Activated CD8-positive, alpha-beta T cell treated with anti-CD3 and anti-CD28 coated beads for 36 hours (primary cell): ENCODE data around the gene FZD2. TPM values are rescaled to one million over a fixed set of nuclear protein-coding genes. Genes with fewer than 3 reads are reported as not detected.

Experiments
- ATAC-seq: fragments of 200-7000 bp; cut with Tn5 transposase; one replicate; pipeline ENCODE4 v1.10.0; 2021; ENCODE audit warnings: mild to moderate bottlenecking, moderate library complexity
- CTCF ChIA-PET: fragments of 350-600 bp; sonication (Branson Sonifier 250); formaldehyde crosslinking; loops from one replicate; lab custom pipeline; 2021; ENCODE audit warnings: antibody characterized with exemption; lab: Charles Lee
- POLR2A ChIA-PET: fragments of 350-600 bp; sonication (Branson Sonifier 250); formaldehyde crosslinking; loops from one replicate; lab custom pipeline; 2021; ENCODE audit warnings: antibody characterized with exemption; lab: Charles Lee
- DNase-seq: peaks from one replicate; pipeline ENCODE4 v3.0.0-alpha.2; 2020
- H3K27ac Mint-ChIP-seq: one replicate; pipeline ENCODE4 v1.8.0; 2021; ENCODE audit warnings: mild to moderate bottlenecking, mixed read lengths
- H3K27me3 Mint-ChIP-seq: one replicate; pipeline ENCODE4 v1.8.0; 2021; ENCODE audit warnings: mixed read lengths
- H3K36me3 Mint-ChIP-seq: one replicate; pipeline ENCODE4 v1.8.0; 2021; ENCODE audit warnings: low read depth, mixed read lengths
- H3K4me1 Mint-ChIP-seq: one replicate; pipeline ENCODE4 v1.8.0; 2021; ENCODE audit warnings: low read depth, mixed read lengths
- H3K4me3 Mint-ChIP-seq: one replicate; pipeline ENCODE4 v1.8.0; 2021; ENCODE audit warnings: mild to moderate bottlenecking, moderate library complexity, mixed read lengths
- H3K9me3 Mint-ChIP-seq: one replicate; pipeline ENCODE4 v1.8.0; 2021; ENCODE audit warnings: mixed read lengths
- CTCF ChIP-seq: fragments of 200-600 bp; IDR thresholded peaks from one replicate; pipeline ENCODE4 v1.8.0; 2022; ENCODE audit warnings: antibody characterized with exemption, mild to moderate bottlenecking
- intact Hi-C: fragments of 100-400 bp; cut with micrococcal nuclease; formaldehyde crosslinking; loops from one replicate; pipeline ENCODE4 v1.10.0; 2022
- total RNA-seq, 2 experiments: library from RNA; stranded (reverse); gene quantifications; one replicate each; pipeline ENCODE4 v1.2.3, GENCODE V29; 2021

The FZD2 gene
- total RNA-seq, 2 experiments from 2014 or later = 0.16 to 0.22 TPM

GRCh38 chr17:44548376-44549230 lies 8.7 kb upstream of the FZD2 start:
- H3K4me1 Mint-ChIP-seq = peaks cover 4% of the 10 kb centered on the region
- intact Hi-C loops = no loop called here
- ATAC-seq = no peak
- H3K27ac Mint-ChIP-seq = no peak overlapping the region
- DNase-seq = no peak
- H3K27me3 Mint-ChIP-seq = peaks cover 18% of the 10 kb centered on the region
- H3K36me3 Mint-ChIP-seq = no peaks in the 10 kb centered on the region
- H3K4me3 Mint-ChIP-seq = no peak overlapping the region
- ChIA-PET CTCF (interaction anchor here (2.5 to 2.8 kb wide), 2 partner anchors 15 to 26 kb away, joined by 6 to 13 read pairs; no protein-coding TSS in a partner anchor), POLR2A (no interaction called here)
- TF ChIP-seq CTCF = no peak
- H3K9me3 Mint-ChIP-seq = no peaks in the 10 kb centered on the region

GRCh38 chr17:44549686-44550085 lies 7.6 kb upstream of the FZD2 start:
- TF ChIP-seq CTCF = no peak
- ATAC-seq (no peak), DNase-seq (no peak)
- Mint-ChIP-seq H3K27ac (no peak overlapping the region), H3K36me3 (no peaks in the 10 kb centered on the region), H3K27me3 (peaks cover 13% of the 10 kb centered on the region), H3K9me3 (no peaks in the 10 kb centered on the region), H3K4me3 (no peak overlapping the region), H3K4me1 (peaks cover 4% of the 10 kb centered on the region)
- ChIA-PET POLR2A (no interaction called here), CTCF (interaction anchor here (0.7 to 1.0 kb wide), 2 partner anchors 16 to 45 kb away, joined by 3 read pairs; no protein-coding TSS in a partner anchor)
- intact Hi-C loops = no loop called here

DNA sequence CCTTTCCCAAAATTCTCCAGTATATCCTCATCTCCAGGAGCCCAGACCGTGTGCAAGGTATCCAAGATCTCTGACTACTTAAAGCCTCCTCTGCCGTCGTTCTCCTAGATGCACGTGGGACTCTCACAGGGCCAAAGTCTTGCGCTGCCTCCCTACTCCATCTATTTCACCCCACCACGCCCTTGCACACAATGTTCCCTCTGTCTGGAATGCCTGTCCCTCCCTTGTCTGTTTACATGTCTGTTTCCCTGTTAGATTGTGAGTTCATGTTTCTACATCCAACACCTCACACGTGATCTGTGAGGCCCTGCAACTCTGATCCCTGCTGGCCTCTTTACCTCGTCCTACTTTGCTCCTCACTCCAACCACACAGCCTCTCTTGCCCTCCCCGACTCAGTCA lies 4.9 kb upstream of the FZD2 start:
- no peak for TF ChIP-seq CTCF
- Mint-ChIP-seq H3K36me3 (no peaks in the 10 kb centered on the region), H3K4me1 (peaks cover 10% of the 10 kb centered on the region), H3K9me3 (no peaks in the 10 kb centered on the region), H3K27me3 (peaks cover 18% of the 10 kb centered on the region), H3K27ac (no peak overlapping the region), H3K4me3 (no peak overlapping the region)
- intact Hi-C loops = no loop called here
- ChIA-PET POLR2A (no interaction called here), CTCF (interaction anchor here (0.7 to 1.5 kb wide), 2 partner anchors 16 to 29 kb away, joined by 3 read pairs; no protein-coding TSS in a partner anchor)
- ATAC-seq (no peak), DNase-seq (no peak)

GRCh38 chr17:44555099-44555498 lies 2.2 kb upstream of the FZD2 start:
- H3K4me3 Mint-ChIP-seq = no peak overlapping the region
- no peak overlapping the region for H3K27ac Mint-ChIP-seq
- peaks cover 2% of the 10 kb centered on the region for H3K36me3 Mint-ChIP-seq
- intact Hi-C loops = no loop called here
- no peak for TF ChIP-seq CTCF
- DNase-seq (no peak), ATAC-seq (no peak)
- H3K9me3 Mint-ChIP-seq = no peaks in the 10 kb centered on the region
- ChIA-PET POLR2A (interaction anchor here (0.8 kb wide), 1 partner anchor 8 kb away, joined by 3 read pairs; no protein-coding TSS in a partner anchor), CTCF (interaction anchor here (1.5 kb wide), 1 partner anchor 21 kb away, joined by 4 read pairs; no protein-coding TSS in a partner anchor)
- H3K27me3 Mint-ChIP-seq = peaks cover 39% of the 10 kb centered on the region
- peaks cover 15% of the 10 kb centered on the region for H3K4me1 Mint-ChIP-seq
